IMR-90 (cell line): ENCODE data around the gene PLB1.

ENCODE experiments used
- BHLHE40 ChIP-seq: fragments of 150-350 bp; IDR thresholded peaks from 2 replicates; pipeline ENCODE4 v1.6.1; 2016; ENCODE audit warnings: mild to moderate bottlenecking, low read depth, low read length
- POLR2A ChIP-seq: IDR thresholded peaks from 2 replicates; pipeline ENCODE4 v1.6.1; 2012; ENCODE audit warnings: mild to moderate bottlenecking, low read depth, low read length
- RAD21 ChIP-seq: IDR thresholded peaks from 2 replicates; pipeline ENCODE4 v1.6.1; 2012; ENCODE audit warnings: low read length, improper control_type of control experiment
- SMC3 ChIP-seq: fragments of 150-350 bp; IDR thresholded peaks from 2 replicates; pipeline ENCODE4 v1.6.1; 2016; ENCODE audit warnings: low read depth, mild to moderate bottlenecking, antibody characterized with exemption, low read length, moderate library complexity
- TF ChIP-seq, protein P1 (sequence below): conservative IDR thresholded peaks from 2 replicates; pipeline ENCODE4 v1.5.1; 2012; ENCODE audit warnings: mild to moderate bottlenecking, low read depth, low read length, improper control_type of control experiment

DNA sequence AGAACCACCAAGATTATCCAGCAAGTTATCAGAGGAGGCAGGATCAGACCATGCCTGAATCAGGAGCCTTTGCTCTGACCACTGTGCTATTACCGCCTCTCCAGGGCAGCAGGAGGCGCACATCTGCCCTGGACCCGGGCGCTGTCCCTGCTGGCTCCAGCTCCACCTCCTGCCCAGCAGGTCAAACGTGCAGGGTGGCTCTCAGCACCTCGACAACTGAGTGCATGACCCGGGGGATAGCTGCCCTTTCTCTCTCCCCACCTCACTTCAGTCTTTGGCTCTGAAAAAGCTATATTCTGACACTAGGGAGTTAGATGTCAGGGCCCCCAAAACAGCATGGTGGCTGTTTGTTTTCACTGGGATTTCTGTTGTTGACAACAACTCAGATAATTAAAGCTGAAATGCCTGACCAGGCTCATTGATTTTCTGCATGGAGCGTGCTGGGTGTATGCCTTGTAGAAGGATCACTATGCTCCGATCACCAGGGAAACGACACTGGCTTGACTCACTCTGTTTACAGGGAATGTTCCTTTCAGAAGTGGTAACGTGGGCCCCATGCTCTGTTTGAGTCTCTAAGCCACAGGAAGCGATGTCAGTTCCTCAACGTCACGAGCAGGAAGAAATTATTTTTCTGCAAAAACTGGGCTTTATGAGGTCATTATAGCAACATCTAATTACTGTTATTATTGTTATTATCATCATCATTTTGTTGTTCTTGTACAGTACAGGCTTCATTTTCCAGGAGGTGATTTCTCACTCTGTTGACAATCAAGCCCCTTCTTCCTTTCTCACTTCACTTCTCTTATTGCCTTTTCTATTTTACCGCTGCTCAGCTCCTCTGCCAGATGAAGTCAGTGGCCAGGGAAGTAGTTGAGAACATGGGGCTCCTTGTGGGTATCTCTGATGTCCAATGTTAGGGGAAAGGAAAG is 125.6 kb downstream of the PLB1 start:
- peak; percentile 35 for TF ChIP-seq SMC3
- TF ChIP-seq, protein P1, sequence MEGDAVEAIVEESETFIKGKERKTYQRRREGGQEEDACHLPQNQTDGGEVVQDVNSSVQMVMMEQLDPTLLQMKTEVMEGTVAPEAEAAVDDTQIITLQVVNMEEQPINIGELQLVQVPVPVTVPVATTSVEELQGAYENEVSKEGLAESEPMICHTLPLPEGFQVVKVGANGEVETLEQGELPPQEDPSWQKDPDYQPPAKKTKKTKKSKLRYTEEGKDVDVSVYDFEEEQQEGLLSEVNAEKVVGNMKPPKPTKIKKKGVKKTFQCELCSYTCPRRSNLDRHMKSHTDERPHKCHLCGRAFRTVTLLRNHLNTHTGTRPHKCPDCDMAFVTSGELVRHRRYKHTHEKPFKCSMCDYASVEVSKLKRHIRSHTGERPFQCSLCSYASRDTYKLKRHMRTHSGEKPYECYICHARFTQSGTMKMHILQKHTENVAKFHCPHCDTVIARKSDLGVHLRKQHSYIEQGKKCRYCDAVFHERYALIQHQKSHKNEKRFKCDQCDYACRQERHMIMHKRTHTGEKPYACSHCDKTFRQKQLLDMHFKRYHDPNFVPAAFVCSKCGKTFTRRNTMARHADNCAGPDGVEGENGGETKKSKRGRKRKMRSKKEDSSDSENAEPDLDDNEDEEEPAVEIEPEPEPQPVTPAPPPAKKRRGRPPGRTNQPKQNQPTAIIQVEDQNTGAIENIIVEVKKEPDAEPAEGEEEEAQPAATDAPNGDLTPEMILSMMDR: peak; percentile 33
- TF ChIP-seq BHLHE40: peak; percentile 64; the same call in 1 of the 2 replicates
- peak; percentile 32 for TF ChIP-seq RAD21
- 0 out of 2 replicates have a peak, but pooled peaks have one; percentile 24 for TF ChIP-seq POLR2A
